HG03439 (cell line): ENCODE results near the gene MYDGF.
"Not testable (repeated sequence)": the region's sequence is repeated elsewhere in the genome, so short reads cannot be mapped to it uniquely, and the experiment has no call there.

ENCODE experiments used
- ATAC-seq: cut with Tn5 transposase; IDR thresholded peaks from one replicate; pipeline ENCODE4 v1.9.1; 2021; ENCODE audit warnings: mild to moderate bottlenecking, moderate library complexity; ENCODE audit not compliant: unreplicated experiment

MYDGF gene

GRCh38 chr19:4701557-4701956 is 31.4 kb upstream of the MYDGF start:
- ATAC-seq, result no peak

- no peak for ATAC-seq
Measured at GRCh38 chr19:4700693-4700970, 30.5 kb upstream of the MYDGF start.

- ATAC-seq, result no peak
Measured at GRCh38 chr19:4699826-4700692, 29.9 kb upstream of the MYDGF start.

- ATAC-seq, result no peak
Measured at GRCh38 chr19:4697304-4697703, 27.2 kb upstream of the MYDGF start.

GRCh38 chr19:4695224-4695731 is 25.1 kb upstream of the MYDGF start:
- ATAC-seq, result no peak

- no peak for ATAC-seq
Measured at GRCh38 chr19:4694211-4694987, 24.3 kb upstream of the MYDGF start.

- no peak for ATAC-seq
Measured at GRCh38 chr19:4693471-4694121, 23.5 kb upstream of the MYDGF start.

- no peak for ATAC-seq
Measured at GRCh38 chr19:4693078-4693350, 22.9 kb upstream of the MYDGF start.

GRCh38 chr19:4692251-4693077 is 22.3 kb upstream of the MYDGF start:
- ATAC-seq, result no peak

GRCh38 chr19:4691373-4691772 is 21.2 kb upstream of the MYDGF start:
- ATAC-seq, result no peak

GRCh38 chr19:4690361-4690760 is 20.2 kb upstream of the MYDGF start:
- ATAC-seq, result no peak

GRCh38 chr19:4689403-4689802 is 19.3 kb upstream of the MYDGF start:
- ATAC-seq, result no peak

- ATAC-seq, result no peak
Measured at GRCh38 chr19:4688587-4688986, 18.4 kb upstream of the MYDGF start.

- no peak for ATAC-seq
Measured at GRCh38 chr19:4687396-4687795, 17.3 kb upstream of the MYDGF start.

- ATAC-seq, result no peak
Measured at GRCh38 chr19:4686700-4687099, 16.6 kb upstream of the MYDGF start.

- ATAC-seq, result no peak
Measured at GRCh38 chr19:4684312-4685095, 14.4 kb upstream of the MYDGF start.

- no peak for ATAC-seq
Measured at GRCh38 chr19:4682417-4683200, 12.5 kb upstream of the MYDGF start.

GRCh38 chr19:4680021-4680420 is 9.9 kb upstream of the MYDGF start:
- ATAC-seq, result not testable (repeated sequence)
